ENCODE measurements around the gene SLC30A5. TPM values are rescaled to one million over a fixed set of nuclear protein-coding genes. Genes with fewer than 3 reads are reported as not detected.

SLC30A5 gene
- total RNA-seq, 1 donor from 2014 or later: 46.4 TPM

DNA sequence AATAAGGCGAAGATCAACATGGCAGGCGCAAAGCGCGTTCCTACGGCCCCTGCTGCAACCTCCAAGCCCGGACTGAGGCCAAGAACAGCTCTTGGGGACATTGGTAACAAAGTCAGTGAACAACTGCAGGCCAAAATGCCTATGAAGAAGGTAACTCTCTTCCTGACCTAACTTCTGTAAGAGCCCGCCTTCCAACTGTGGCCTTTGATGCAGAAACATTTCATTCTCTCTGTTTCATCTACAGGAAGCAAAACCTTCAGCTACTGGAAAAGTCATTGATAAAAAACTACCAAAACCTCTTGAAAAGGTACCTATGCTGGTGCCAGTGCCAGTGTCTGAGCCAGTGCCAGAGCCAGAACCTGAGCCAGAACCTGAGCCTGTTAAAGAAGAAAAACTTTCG lies 74.1 kb downstream of the SLC30A5 start:
- DNase-seq: no peak

GRCh38 chr5:69170495-69170894 lies 76.7 kb downstream of the SLC30A5 start:
- DNase-seq: no peak

DNA sequence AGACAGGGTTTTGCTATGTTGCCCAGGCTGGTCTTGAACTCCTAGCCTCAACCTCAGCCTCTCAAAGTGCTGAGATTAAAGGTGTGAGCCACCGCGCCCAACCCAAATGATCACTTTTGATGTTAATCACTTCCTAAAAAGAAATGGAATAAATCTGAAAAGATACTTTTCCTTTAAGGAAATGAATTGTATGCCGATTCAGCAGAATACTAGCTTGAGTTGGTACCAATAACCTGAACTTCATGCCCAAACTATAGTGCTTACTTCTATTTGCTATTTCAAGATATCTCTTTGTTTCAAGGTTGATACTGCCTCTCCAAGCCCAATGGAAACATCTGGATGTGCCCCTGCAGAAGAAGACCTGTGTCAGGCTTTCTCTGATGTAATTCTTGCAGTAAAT lies 77.2 kb downstream of the SLC30A5 start:
- DNase-seq: no peak

Small RNAs within 50 kb of the gene (small RNA-seq; reads per million reads assigned to genes)
- gene SNORA50D (ENCODE audit: low replicate concordance) (not detected), gene SUMO2P4 (ENCODE audit: low replicate concordance) (not detected)

Other genes starting within 250 kb of the SLC30A5 start
- 38.9 TPM for gene CCNB1, start 73.1 kb downstream of the SLC30A5 start, total RNA-seq
- 9.3 TPM for gene CENPH, start 95.6 kb downstream of the SLC30A5 start, total RNA-seq
- 21.6 TPM for gene CDK7, start 140.9 kb downstream of the SLC30A5 start, total RNA-seq
- 7.3 TPM for gene CCDC125, start 238.8 kb downstream of the SLC30A5 start, total RNA-seq